GM10248 (cell line): ENCODE results near the gene CCDC88B.
A peak's percentile ranks its signal among the peaks of the same experiment; 100 is the strongest.

Experiments
- CTCF ChIA-PET: fragments of 300-600 bp; sonication (Branson Sonifier 250); formaldehyde crosslinking; extraction: SDS; loops from one replicate; lab custom pipeline; 2021; ENCODE audit warnings: antibody characterized with exemption; lab: Yijun Ruan, JAX
- POLR2A ChIA-PET: fragments of 350-650 bp; sonication (Branson Sonifier 250); formaldehyde crosslinking; extraction: SDS; loops from one replicate; lab custom pipeline; 2020; ENCODE audit warnings: antibody characterized with exemption; lab: Yijun Ruan, JAX
- DNase-seq: peaks from one replicate; pipeline ENCODE4 v3.0.0; 2012; ENCODE audit errors: extremely low spot score
- CTCF ChIP-seq: IDR thresholded peaks from 2 replicates; pipeline ENCODE4 v1.5.1; 2012; ENCODE audit warnings: mild to moderate bottlenecking, low read depth; ENCODE audit errors: extremely low read depth, missing control alignments, control extremely low read depth

CCDC88B gene

GRCh38 chr11:64337538-64338249, 2.3 kb upstream of the CCDC88B start:
- no peak for TF ChIP-seq CTCF
- ChIA-PET CTCF (interaction anchor here (0.9 to 4.0 kb wide), 4 partner anchors 17 to 37 kb away, joined by 3 to 20 read pairs (median 6); partner anchors contain the start of genes CATSPERZ, ESRRA, PRDX5 and TRMT112), POLR2A (no interaction called here)
- DNase-seq, result no peak

GRCh38 chr11:64338716-64339115, 1.3 kb upstream of the CCDC88B start:
- DNase-seq, result no peak
- ChIA-PET CTCF (interaction anchor here (1.3 to 2.8 kb wide), 3 partner anchors 16 to 34 kb away, joined by 4 to 8 read pairs (median 8); partner anchors contain the start of genes ESRRA, PRDX5 and TRMT112), POLR2A (no interaction called here)
- TF ChIP-seq CTCF, result no peak

GRCh38 chr11:64339286-64339685, 718 bp upstream of the CCDC88B start:
- no peak for TF ChIP-seq CTCF
- CTCF ChIA-PET, result interaction anchor here (1.7 to 7.5 kb wide), 4 partner anchors 7 to 34 kb away, joined by 8 to 81 read pairs (median 29); partner anchors contain the start of genes ESRRA, PRDX5 and TRMT112
- POLR2A ChIA-PET, result interaction anchor here (1.4 kb wide), 1 partner anchor 7 kb away, joined by 4 read pairs; no protein-coding TSS in a partner anchor
- DNase-seq, result no peak

GRCh38 chr11:64340671-64341335, 799 bp downstream of the CCDC88B start:
- CTCF ChIA-PET, result interaction anchor here (1.0 to 7.5 kb wide), 7 partner anchors 8 to 39 kb away, joined by 3 to 81 read pairs (median 11); partner anchors contain the start of genes PRDX5 and TRMT112
- peak; percentile 83 for DNase-seq
- no peak for TF ChIP-seq CTCF
- POLR2A ChIA-PET, result interaction anchor here (1.4 kb wide), 1 partner anchor 9 kb away, joined by 4 read pairs; no protein-coding TSS in a partner anchor

GRCh38 chr11:64341429-64341828, 1.4 kb downstream of the CCDC88B start:
- CTCF ChIA-PET, result interaction anchor here (1.0 to 7.5 kb wide), 7 partner anchors 9 to 40 kb away, joined by 3 to 81 read pairs (median 11); partner anchors contain the start of genes PRDX5 and TRMT112
- no peak for TF ChIP-seq CTCF
- POLR2A ChIA-PET, result no interaction called here
- no peak for DNase-seq
